Fibroblast of peridontal ligament (primary cell): ENCODE data around the gene MTR.

Source experiments
- DNase-seq: peaks from one replicate; pipeline ENCODE4 v3.0.0-alpha.2; 2010; ENCODE audit errors: extremely low read depth

MTR gene

DNA sequence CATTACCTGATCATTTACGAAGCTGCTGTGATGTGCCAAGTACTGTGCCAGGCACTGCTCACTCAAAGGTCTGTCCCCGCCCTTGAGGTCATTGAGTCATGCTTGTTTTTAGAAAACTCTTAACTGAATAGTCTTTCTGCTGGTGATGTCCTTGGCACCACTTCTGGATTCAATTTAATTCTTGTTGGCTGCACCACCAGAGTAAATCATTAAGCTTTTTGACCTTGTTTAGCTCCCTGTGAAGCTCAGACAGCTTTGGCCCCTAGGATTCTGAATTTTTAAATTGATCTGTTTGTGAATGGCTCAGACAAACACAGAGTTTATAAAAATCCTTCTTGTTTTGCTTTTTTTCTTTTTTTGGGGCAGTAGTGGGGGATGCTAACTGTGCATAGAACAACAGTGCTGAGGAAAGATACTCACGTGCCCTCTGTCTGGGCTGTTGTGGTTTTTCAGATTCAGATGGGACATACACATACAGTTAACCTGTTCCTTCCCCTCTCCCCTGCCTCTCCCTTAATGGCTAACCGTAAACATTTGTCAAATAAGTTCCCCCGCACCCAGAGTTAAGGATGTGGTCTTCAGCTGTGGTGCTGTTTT is 67.6 kb downstream of the MTR start:
- DNase-seq, result peak; percentile 31

DNA sequence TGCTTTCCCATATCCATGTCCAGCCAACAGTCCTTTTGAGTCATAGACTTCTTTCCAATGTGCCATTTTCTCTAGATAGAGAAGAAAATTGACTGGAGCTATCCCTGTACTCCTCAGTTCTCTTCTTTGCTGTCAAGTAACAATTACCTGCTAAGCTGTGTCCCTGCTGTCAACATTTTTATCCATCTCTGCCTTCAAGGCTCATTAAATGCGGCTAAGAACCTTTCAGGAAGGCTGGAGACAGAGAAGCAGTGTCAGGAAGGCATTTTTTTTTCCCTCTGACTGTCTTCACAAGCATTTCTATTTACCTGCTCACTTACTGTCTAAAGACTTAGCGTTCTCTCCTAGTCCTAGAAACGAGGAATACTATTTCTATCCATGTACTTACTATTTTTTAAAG is 69.1 kb downstream of the MTR start:
- DNase-seq, result no peak

DNA sequence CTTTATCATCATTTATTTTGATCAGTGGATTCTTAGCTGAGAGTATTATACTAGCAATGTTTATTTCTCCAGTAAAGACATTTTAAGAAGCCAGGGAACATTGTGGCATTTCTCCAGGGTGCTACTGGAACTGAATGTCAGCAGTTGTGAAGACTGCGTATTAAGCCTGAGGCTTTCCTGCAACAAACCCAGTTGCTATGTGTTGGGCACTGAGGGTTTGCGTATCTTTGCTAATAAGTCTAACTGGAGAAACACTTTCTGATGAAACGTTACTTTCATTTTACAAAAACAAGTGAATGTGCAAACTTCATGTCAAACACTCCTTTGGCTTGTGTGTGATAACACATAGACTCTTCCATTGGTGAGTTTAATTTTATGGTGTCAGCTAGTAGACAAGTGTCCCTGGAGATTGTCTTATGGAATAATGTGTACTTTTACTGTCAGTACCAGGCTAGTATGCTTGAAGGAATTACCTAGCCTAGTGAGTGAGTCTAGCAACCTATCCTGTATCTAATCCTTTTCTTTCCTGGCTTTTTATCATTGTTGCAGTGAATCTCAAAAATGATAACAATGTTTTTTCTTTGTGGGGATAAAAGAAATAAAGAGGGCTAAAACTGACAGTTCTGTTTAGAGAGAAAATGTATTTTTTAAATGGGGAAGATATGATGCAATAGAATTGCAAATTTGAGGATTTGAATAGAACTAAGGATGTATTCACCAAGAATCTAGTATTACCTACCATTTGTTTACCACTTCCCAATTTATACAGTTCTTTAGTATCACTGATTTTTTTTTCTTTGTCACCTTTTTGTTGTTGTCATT is 70.1 kb downstream of the MTR start:
- no peak for DNase-seq

DNA sequence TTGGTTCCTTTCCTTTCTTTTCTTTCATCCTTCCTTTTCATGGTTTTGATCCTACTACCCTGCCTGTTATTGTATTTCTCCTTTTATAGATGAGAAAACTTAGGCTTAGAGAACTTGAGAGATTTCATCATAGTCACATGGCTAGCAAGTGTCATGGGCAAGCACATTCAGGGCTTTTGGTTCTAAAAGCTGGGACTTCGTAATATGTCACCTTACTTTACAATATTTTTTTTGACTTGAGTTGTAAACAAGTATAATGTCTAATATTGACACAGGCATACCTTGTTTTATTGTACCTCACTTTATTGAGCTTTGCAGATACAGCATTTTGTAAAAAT is 70.7 kb downstream of the MTR start:
- no peak for DNase-seq

DNA sequence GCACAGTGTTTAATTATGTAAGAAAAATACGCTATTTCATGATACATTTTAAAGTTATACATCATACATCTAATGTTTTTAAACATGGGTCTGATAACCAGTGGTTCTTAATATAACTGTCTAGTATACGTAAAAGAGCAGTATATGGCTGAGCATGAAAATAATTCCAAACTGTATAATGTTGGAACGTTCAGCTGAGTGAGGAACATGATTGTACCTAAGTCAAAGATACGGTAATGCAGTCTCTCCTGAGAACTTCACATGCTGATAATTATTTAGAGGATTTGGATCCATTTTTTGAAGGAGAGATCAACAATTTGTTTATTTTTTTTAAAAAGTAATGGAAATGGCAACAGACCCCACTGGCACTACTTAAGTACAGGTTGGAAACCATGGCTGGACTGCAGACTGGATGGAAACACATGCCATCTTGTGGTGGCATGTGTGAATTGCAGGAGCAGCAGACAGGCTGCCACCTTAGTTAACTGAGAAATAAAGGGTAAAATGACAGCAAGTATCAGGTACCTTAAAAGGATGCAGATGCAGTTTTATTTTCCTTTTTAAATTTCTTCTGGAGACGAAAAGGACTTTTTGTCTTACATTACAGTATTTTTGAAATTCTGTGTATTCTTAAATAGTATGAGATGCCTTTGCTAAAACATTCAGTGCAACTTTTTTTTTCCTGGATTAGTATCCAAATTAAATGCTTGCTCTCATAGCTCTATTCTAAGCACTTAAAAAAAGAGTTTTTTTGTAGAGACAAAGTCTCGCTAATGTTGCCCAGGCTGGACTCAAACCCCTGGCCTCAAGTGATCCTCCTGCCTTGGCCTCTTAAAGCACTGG is 73.8 kb downstream of the MTR start:
- peak; percentile 72 for DNase-seq

DNA sequence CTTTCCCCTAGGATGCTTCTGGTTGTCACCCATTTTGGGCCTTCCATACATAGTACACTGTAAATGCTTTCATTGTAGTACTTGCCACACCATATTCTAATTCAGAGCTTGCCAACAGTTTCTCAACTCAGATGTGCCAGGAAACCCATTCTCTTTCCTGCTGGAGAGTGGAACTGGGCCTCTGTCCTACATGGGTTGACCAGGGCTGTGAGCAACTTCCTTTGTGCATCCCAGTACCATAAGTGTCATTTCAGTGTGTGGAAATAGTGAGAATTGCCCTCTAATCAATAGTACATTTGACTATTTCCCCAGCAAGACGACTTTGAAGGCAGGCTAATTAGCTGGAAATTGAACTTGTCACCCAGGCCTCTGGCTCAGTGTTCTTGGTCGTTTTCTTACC is 74.8 kb downstream of the MTR start:
- DNase-seq, result no peak

DNA sequence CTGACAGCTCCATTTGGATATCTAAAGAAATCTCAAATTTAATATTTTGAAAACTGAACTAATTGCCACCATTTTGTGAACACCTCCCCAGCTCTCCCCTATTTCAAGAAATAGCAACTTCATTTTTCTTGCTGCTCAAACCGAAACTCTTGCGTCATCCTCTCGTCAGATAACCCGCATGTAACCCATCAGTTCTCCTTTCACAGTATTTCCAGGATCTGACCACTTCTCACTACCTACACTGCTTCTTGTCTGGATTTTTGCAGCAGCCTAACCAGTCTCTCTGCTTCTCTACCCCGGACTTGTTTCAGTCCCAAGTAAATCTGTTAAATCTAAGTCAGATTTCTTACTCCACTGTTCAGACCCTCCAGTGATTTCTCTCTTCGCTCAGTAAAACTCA is 75.6 kb downstream of the MTR start:
- DNase-seq, result no peak

DNA sequence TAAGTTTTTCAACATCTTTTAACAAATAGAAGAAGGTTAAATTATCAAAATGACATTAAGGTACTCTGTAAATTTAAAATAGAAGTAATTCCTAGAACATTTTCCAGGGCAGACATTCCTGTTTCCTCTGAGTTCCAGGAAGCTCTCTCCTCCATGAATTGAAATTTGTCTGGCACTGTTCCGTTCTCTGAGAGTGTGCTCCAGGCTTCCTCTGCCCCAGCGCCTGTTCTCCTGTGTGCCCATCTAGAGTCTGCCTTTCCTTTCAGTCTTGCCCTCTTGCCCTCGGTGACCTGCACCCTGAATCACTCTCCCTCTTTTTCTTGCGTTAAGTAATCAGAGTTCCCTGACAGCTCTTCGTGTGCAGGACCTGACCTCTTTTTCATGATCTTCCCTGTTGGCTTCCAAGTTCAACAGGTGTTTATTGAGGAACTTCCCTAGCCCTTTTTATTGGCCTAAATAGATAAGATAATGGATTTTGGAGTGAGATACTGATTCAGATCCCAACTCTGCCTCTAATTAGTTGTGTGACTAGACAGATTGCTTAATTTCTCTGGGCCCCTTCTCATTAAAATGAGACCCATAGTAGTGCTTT is 77.1 kb downstream of the MTR start:
- no peak for DNase-seq

DNA sequence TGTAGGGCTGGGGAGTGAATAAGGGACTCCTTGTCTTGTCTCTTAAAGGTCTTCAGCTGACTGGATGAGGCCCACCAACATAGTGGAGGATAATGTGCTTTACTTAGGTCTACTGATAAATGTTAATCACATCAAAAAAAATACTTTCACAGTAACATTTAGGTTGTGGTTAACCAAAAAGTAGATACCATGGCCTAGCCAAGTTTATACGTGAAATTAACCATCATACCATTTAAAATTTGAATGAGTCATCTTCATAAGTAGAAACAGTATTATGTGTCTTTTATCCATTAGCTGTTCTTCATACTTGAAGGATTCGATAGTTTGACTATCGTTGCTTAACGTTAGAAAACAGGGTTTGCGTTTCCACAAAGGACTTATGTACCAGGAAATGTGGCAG is 80.9 kb downstream of the MTR start:
- DNase-seq, result peak; percentile 42

DNA sequence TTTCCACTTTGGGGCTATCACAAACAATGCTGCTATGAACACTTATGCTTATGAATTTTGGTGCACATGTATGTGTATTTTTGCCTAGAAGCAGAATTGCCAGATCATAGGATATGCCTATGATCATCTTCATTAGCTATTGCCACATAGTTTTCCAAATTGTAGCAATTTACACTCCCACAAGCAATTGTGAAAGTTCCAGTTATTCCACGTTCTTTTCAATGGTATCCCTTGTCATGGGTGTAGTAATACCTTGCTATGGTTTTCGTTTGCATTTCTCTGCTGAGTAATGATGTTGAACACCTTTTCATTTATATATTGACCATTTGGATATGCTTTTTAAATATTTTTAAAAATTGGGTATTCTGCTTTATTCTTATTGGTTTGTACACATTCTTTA is 82.6 kb downstream of the MTR start:
- DNase-seq, result no peak

DNA sequence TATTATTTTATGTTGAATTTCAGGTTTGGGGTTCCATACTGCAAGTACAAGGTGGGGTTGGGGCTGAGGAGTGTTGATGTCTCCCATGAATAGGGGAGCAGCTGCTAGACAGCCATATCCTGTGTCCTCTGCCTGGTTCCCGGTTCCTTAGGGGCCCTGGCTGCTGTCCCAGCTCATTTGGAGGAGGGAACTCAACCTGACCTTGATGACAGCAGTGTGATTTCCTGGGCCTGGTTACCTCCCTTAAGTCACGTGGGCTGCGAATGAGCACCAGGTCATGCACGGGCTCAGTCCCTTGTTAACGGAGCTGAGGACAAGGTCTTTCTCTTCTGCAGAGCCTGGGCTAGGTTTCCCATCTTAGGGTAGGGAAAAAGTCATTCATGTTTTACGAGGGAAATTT is 85.1 kb downstream of the MTR start:
- no peak for DNase-seq

DNA sequence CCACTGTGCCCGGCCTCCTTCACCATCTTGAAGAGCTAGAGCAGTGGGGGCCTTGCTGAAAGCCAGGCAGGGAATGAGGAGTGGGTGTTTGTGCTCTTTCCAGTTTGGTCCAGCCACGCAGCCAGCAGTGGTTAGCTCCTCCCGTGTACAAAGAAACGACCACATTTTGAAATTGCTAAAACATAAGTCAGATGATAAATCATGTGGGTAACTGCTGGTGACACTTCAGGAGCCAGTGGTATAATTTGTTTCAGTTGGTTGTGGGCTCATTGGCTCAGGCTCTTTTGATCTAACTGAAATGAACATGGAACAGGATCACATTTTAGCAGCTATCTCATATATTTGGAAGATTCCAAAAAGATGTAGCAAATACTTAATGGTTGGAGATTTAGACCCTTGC is 87.6 kb downstream of the MTR start:
- DNase-seq, result no peak

DNA sequence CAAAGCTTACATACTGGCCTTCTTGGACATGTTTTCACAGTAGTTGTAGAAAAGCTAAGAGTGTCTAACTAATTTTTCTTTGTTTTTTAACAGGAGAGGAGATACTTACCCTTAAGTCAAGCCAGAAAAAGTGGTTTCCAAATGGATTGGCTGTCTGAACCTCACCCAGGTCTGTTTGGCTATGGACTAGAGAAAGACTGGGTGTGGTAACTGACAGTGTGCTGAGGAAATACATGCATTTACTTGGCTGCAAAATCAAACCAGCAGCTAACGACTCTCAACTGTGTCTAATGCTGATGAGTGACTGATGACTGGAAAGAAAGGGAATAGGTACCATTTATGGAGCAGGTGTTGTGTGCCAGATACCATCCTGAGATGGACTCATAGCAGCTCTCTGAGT is 91.1 kb downstream of the MTR start:
- DNase-seq, result no peak

DNA sequence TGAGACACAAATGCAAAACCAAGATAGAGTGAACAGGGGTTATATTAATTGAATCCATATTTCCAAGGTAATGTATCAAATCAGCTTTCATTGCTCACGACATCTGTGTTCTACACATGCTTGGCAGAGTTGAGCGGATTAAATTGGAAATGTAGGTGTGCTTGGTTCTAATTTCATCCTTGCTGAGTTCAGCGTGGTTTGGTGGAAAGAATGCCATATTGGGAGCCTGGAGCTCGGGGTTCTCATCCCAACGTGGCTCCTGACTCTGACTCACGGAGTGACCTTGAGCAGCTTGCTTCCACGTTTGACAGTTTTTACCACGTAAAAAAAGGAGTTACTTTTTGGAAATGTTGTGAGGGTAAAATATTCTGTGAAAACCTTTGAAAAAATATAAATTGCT is 92.0 kb downstream of the MTR start:
- no peak for DNase-seq

DNA sequence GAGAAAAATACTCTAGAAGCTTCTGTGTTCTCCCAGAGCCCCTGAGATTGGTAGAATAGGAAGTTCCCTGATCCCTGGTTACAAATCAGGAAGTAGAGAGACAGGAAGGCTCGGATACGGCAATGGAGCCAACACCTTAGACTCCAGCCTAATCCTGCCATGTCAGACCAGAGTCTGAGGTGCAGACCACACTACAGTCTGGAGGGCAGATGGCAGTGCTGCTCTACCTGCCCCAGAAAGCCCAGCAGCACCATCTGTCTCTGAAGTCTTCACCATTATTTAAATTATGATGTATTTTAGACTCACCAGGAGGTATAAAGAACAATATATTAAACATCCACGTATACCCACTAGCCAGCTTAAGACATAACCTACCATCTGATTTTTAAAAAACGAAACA is 93.0 kb downstream of the MTR start:
- DNase-seq, result no peak

DNA sequence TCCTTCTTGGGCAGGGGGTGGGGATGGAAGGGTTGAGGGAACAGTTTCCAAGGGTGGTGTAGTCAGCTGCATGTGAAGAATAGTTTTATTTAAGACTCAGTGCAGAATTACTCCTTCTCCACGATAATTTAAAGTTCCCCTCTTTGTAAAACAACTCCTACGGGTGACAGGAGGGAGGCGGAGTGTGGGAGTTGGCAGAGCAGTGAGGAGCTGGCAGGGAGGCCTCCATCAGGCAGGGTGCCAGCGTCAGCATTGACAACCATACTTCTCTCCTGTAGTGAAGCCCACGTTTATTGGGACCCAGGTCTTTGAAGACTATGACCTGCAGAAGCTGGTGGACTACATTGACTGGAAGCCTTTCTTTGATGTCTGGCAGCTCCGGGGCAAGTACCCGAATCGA is 93.8 kb downstream of the MTR start:
- DNase-seq, result no peak

DNA sequence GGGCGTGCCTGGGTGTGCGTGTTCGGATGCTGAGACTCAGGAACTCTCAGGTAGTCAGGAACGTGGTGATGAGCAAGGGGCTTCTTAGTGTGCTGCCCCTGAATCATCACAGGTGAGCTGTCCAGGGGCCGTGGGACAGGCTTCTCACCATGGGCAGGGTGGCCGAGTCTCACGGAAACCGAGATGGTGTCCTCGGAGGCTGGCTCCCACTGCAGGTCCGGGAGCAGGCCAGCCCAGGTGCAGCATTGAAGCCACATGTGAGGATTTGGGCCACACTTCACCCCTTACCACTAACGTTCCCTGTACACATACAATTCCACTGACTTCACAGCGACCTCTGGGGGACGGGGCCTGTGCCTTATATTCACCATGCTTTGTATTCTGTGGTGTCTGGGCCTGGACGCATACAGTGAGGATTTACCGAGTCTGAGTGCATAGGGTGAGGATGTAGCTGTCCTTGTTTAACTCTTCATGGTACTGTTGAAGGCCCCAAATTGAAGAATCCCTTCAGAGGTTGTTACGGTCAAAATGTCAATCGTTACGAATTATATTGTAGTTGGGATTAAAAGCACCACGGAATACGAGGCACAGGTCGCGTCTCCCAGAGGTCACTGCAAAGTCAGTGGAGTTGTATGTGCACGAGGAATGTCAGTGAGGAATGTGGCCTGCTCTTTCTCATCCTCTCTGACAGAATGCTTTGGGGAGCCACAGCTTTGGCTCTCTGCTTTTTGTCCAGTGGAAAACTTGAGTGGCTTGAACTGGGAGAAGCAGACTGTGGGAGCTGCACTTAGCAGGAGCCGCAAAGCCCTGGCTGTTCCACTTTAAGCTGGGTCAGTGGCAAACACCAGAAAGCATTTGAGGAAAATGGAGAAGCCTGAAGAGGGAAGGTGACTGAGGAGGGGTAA is 95.3 kb downstream of the MTR start:
- no peak for DNase-seq

DNA sequence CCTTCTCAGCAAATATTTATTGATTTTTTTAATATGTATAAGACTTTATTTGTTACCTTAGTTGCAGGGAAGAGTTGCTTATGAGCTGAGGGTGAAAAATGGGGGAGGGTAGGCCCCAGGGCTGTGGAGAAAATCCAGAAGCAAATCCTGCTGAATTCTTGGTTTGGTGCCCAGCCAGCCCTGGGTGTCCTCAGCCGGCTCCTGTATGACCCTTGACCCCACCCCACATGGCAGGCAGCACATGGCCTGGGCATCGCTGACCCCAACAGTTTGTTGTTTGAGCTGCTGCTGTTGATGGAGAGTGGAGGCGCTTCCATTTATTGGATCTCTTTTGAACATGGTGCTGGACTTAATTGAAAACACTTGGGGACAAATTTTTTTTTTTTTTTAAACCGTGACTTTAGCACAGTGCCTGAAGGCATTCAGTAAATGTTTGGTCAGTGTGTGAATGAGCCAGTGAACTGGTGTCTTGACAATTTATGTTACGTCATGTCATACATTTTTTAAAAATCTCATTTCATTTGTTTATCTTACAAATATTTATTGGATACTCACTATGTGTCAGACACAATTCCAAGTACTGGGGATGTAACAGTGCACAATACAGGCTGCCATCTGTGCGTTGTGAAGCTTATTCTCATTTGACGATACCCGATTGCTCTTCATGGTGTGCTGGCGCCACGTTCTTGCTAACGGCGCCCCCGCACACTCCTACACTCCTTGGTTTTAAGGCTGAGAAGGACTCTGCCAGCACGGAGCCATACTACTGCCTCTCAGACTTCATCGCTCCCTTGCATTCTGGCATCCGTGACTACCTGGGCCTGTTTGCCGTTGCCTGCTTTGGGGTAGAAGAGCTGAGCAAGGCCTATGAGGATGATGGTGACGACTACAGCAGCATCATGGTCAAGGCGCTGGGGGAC is 98.8 kb downstream of the MTR start:
- DNase-seq, result peak; percentile 47

DNA sequence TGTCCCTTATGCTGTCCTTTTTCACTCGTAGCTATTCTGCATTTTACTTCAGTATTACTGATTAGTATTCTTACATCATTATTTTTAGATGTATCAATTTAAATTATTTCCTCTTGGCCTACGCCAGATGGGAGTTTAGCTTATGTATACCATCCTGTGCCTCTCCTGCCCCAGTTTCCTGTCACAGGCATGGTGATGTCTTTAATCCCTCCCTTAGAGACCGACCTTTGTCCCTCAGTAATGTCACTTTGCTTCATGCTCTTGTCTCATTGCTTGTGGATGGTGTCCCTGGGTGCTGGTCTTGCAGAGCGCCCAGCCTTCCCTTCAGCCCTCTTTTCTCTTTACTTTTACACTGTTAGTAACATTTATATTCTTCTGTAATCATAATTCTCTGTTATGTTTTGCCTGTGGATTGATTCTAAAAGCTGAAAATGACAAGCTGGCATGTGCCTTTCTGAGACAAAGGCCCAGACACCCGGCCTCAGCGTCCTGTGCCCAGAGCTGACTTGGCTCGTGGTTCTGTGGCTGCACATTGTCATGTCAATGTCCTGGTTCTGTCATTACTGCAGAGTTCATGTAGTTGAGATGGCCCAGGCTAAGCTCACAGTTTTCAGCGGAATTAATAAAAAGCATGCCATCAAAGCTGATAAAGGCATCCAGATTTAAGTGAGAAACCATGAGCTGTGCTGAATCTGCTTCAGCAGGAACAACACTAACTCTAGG is 100.7 kb downstream of the MTR start:
- DNase-seq, result no peak

DNA sequence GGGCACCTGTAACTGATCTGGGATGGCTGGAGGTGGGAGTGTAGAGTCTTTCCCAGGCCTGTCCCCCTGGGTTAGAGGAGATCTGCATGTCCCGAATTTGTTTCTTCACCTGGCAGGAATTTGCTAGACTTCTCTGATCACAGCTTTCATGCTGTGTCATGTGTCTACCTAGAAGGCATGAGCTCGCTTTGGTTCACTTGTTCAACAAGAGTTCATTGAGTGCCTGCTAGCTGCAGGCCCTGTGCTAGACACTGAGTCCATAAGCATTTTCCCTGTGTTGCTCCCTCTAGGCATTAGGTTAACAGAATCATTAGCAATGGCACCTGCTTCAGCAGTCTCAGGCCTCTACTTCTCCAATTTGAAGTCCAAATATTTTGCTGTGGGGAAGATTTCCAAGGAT is 101.6 kb downstream of the MTR start:
- no peak for DNase-seq
